Fibroblast of skin of right quadriceps (primary cell): ENCODE results near the gene SH3D19.
"Not testable (repeated sequence)": the region's sequence is repeated elsewhere in the genome, so short reads cannot be mapped to it uniquely, and the experiment has no call there.

Source experiments
- DNase-seq: peaks from one replicate; pipeline ENCODE4 v3.0.0-alpha.2; 2013

SH3D19 gene

DNA sequence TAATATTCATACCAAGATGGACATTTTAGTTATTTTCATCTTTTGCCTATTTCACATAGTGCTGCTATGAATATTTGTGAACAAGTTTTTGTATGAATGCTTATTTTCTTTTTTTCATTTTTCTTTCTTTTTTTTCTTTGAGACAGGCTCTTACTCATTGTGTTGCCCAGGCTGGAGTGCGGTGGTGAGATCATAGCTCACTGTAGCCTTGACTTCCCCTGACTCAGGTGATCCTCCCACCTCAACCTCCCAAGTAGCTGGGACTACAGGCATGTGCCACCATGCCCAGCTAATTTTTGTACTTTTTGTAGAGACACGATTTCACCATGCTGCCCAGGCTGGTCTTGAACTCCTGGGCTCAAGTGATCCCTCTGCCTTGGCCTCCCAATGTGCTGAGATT, 247.4 kb downstream of the SH3D19 start:
- not testable (repeated sequence) for DNase-seq

DNA sequence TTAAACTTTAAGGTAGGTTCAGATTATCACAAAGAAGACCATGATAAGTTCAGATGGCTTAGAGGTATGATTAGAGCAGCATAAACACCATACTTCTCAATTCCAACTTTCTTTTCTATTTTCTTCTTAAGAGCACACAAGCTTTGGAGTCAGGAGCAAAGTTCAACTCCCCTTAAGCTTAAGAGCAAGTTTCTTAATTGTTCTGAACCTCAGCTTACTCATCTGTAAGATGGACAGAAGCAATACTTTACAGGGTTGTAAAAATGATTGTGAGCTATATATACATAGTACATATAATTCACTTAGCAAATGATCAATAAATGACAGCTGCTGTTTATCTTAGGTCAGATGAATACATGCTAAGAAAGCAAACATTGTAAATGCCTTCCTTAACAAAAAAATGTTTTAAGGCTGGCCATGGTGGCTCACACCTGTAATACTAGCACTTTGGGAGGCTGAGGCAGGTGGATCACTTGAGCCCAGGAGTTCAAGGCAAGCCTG, 250.9 kb downstream of the SH3D19 start:
- DNase-seq = no peak
